Glutamatergic neuron (in vitro differentiated cells): ENCODE measurements around the gene ACSF3. TPM values are rescaled to one million over a fixed set of nuclear protein-coding genes. Genes with fewer than 3 reads are reported as not detected.
A peak's percentile ranks its signal among the peaks of the same experiment; 100 is the strongest.
"Not testable (repeated sequence)": the region's sequence is repeated elsewhere in the genome, so short reads cannot be mapped to it uniquely, and the experiment has no call there.

Source experiments
- DNase-seq: peaks from one replicate; pipeline ENCODE4 v3.0.0; 2022
- H3K27ac Mint-ChIP-seq: one replicate; pipeline ENCODE4 v1.8.0; 2020; ENCODE audit warnings: mild to moderate bottlenecking, mixed read lengths, inconsistent platforms; ENCODE audit not compliant: unreplicated experiment
- H3K27me3 Mint-ChIP-seq: one replicate; pipeline ENCODE4 v1.8.0; 2020; ENCODE audit warnings: mild to moderate bottlenecking, moderate library complexity, mixed read lengths, inconsistent platforms; ENCODE audit not compliant: unreplicated experiment
- H3K36me3 Mint-ChIP-seq: one replicate; pipeline ENCODE4 v1.8.0; 2020; ENCODE audit warnings: mild to moderate bottlenecking, mixed read lengths, inconsistent platforms; ENCODE audit not compliant: unreplicated experiment
- H3K4me1 Mint-ChIP-seq: one replicate; pipeline ENCODE4 v1.8.0; 2020; ENCODE audit warnings: mild to moderate bottlenecking, low read depth, mixed read lengths, inconsistent platforms; ENCODE audit not compliant: unreplicated experiment
- H3K4me3 Mint-ChIP-seq: one replicate; pipeline ENCODE4 v1.8.0; 2020; ENCODE audit warnings: mild to moderate bottlenecking, mixed read lengths, inconsistent platforms; ENCODE audit not compliant: unreplicated experiment
- H3K9me3 Mint-ChIP-seq: one replicate; pipeline ENCODE4 v1.8.0; 2020; ENCODE audit warnings: mild to moderate bottlenecking, moderate library complexity, mixed read lengths, inconsistent platforms; ENCODE audit not compliant: unreplicated experiment
- total RNA-seq: library from RNA; stranded (reverse); fragmentation: NEBNext Ultra II Directional; extraction: Animal tissue kit (Norgen Biotek cat#: 25700); gene quantifications from one replicate; pipeline ENCODE4 v1.2.1, GENCODE V29; 2021; ENCODE audit not compliant: unreplicated experiment
- TF ChIP-seq, protein P1 (sequence below): fragments of 200-600 bp; sonication (generic); IDR thresholded peaks from one replicate; pipeline ENCODE4 v1.5.0; 2021; ENCODE audit not compliant: partially characterized antibody, unreplicated experiment

Gene ACSF3
- total RNA-seq, 1 donor from 2014 or later: 29.3 TPM

DNA sequence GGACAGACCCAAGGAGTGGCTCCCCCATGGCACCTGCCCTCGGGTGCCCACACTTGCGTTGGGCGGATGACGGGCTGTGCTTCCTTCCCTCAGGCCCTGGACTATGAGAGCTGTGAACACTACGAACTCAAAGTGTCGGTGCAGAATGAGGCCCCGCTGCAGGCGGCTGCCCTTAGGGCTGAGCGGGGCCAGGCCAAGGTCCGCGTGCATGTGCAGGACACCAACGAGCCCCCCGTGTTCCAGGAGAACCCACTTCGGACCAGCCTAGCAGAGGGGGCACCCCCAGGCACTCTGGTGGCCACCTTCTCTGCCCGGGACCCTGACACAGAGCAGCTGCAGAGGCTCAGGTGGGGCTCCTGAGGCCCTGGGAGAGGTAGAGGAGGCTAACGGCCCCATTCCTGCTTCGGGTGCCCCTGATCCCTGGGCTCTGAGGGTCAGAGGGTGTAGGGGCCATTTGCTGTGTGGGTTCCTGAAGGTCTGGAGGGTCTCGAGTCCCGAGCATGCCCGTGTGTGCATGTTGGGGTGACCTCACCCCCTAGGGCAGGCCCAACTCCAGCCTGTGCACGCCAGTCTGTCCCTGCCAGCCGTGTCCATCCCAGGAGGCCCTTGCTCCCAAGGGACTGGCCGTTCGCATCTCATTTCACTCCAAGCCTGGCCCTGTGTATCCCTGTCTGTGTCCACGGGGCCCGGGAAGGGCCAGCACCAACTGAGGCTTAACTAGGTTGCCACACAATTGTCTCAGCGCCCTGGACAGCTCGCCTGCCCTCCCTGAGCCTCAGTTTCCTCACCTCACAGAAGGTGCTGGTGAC, 96.7 kb downstream of the ACSF3 start:
- Mint-ChIP-seq H3K4me3 (no peak overlapping the region), H3K36me3 (no peaks in the 10 kb centered on the region), H3K27ac (peak overlapping the region; percentile 85), H3K4me1 (peaks cover 2% of the 10 kb centered on the region), H3K9me3 (peaks cover 27% of the 10 kb centered on the region), H3K27me3 (peaks cover 29% of the 10 kb centered on the region)
- TF ChIP-seq, protein P1, sequence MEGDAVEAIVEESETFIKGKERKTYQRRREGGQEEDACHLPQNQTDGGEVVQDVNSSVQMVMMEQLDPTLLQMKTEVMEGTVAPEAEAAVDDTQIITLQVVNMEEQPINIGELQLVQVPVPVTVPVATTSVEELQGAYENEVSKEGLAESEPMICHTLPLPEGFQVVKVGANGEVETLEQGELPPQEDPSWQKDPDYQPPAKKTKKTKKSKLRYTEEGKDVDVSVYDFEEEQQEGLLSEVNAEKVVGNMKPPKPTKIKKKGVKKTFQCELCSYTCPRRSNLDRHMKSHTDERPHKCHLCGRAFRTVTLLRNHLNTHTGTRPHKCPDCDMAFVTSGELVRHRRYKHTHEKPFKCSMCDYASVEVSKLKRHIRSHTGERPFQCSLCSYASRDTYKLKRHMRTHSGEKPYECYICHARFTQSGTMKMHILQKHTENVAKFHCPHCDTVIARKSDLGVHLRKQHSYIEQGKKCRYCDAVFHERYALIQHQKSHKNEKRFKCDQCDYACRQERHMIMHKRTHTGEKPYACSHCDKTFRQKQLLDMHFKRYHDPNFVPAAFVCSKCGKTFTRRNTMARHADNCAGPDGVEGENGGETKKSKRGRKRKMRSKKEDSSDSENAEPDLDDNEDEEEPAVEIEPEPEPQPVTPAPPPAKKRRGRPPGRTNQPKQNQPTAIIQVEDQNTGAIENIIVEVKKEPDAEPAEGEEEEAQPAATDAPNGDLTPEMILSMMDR: no peak
- peak; percentile 20 for DNase-seq

DNA sequence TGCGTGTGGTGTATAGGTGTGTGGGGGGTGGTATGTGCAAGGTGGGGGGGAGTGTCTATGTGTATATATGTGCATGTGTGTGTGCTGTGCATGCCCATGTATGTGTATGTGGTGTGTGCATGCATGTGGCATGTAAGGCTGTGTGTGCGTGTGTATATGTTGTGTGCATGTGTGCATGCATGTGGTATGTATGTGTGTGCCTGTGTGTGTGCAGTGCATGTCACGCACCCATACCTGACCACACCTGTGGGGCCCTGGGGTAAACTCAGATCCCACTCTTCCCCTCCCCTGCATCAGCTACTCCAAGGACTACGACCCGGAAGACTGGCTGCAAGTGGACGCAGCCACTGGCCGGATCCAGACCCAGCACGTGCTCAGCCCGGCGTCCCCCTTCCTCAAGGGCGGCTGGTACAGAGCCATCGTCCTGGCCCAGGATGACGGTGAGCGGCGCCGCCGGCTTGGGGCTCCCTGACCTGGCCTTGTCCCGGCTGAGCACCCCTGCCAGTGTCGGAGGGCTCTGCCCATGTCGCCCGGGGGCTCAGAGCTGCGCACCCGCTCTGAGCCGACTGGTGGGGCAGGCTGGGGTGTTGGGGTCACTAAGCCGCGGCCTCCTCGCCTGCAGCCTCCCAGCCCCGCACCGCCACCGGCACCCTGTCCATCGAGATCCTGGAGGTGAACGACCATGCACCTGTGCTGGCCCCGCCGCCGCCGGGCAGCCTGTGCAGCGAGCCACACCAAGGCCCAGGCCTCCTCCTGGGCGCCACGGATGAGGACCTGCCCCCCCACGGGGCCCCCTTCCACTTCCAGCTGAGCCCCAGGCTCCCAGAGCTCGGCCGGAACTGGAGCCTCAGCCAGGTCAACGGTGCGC, 97.6 kb downstream of the ACSF3 start:
- H3K4me3 Mint-ChIP-seq: no peak overlapping the region

DNA sequence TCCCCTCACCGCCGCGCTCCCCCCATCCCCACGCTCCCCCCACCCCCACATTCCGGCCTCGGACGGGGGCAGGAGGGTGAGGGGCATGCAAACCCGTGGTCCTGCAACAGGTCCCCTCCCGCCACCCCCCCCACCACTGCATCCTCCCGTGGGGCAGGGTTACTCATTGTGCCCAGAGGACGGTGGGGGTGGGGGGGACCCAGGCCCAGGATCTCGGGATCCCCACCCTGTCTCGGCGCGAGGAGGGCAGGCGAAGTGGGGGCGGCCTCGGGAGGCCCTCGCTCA, 98.2 kb downstream of the ACSF3 start:
- H3K4me3 Mint-ChIP-seq: no peak overlapping the region
- no peak for DNase-seq
- peaks cover 31% of the 10 kb centered on the region for H3K27me3 Mint-ChIP-seq
- no peaks in the 10 kb centered on the region for H3K36me3 Mint-ChIP-seq
- no peak overlapping the region for H3K27ac Mint-ChIP-seq
- TF ChIP-seq, protein P1: no peak
- peaks cover 27% of the 10 kb centered on the region for H3K9me3 Mint-ChIP-seq
- peaks cover 2% of the 10 kb centered on the region for H3K4me1 Mint-ChIP-seq

More for the DNA sequence above, 97.6 kb downstream of the ACSF3 start:
- Mint-ChIP-seq H3K27me3 (peaks cover 29% of the 10 kb centered on the region), H3K9me3 (peaks cover 27% of the 10 kb centered on the region), H3K27ac (no peak overlapping the region), H3K36me3 (no peaks in the 10 kb centered on the region), H3K4me1 (peaks cover 2% of the 10 kb centered on the region)
- peak; percentile 27 for DNase-seq
- TF ChIP-seq, protein P1: no peak

DNA sequence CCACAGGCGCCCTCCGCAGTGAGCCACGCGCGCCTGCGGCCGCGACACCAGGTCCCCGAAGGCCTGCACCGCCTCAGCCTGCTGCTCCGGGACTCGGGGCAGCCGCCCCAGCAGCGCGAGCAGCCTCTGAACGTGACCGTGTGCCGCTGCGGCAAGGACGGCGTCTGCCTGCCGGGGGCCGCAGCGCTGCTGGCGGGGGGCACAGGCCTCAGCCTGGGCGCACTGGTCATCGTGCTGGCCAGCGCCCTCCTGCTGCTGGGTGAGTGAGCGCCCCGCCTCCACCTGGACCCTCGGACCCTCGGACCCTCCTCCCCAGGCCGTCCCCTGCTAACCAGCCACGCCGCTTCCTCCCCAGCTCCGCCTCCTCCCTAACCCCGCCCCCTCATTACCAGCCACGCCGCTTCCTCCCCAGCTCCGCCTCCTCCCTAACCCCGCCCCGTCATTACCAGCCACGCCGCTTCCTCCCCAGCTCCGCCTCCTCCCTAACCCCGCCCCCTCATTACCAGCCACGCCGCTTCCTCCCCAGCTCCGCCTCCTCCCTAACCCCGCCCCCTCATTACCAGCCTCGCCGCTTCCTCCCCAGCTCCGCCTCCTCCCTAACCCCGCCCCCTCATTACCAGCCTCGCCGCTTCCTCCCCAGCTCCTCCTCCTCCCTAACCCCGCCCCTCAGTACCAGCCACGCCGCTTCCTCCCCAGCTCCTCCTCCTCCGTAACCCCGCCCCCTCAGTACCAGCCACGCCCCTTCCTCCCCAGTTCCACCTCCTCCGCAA, 98.7 kb downstream of the ACSF3 start:
- H3K4me3 Mint-ChIP-seq, H3K36me3 Mint-ChIP-seq, H3K27ac Mint-ChIP-seq, H3K4me1 Mint-ChIP-seq: not testable (repeated sequence)
- DNase-seq: peak; percentile 62
- H3K27me3 Mint-ChIP-seq: peaks cover 29% of the 10 kb centered on the region
- peaks cover 27% of the 10 kb centered on the region for H3K9me3 Mint-ChIP-seq

DNA sequence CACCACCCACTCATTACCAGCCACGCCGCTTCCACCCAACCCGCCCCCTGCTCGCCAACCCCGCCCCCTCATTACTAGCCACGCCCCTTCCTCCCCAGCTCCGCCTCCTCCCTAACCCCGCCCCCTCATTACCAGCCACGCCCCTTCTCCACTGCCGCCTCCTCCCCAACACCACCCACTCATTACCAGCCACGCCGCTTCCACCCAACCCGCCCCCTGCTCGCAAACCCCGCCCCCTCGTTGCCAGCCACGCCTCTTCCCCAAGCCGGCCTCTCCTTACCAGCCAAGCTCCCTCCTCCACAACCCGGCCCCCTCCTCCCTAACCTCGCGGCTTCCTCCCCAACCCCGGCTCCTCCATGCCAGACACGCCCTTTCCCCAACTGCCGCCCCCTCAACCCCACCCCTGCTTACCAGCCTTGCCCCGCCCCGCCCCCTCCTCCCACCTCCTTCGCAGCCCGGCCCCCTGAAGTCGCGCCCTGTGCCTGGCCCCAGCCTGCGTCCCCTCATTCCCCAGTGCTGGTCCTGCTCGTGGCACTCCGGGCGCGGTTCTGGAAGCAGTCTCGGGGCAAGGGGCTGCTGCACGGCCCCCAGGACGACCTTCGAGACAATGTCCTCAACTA, 99.4 kb downstream of the ACSF3 start:
- peak; percentile 39 for DNase-seq
- no peak overlapping the region for H3K4me3 Mint-ChIP-seq
- no peaks in the 10 kb centered on the region for H3K36me3 Mint-ChIP-seq
- H3K4me1 Mint-ChIP-seq: peaks cover 2% of the 10 kb centered on the region
- peaks cover 23% of the 10 kb centered on the region for H3K27me3 Mint-ChIP-seq
- TF ChIP-seq, protein P1: no peak
- peaks cover 23% of the 10 kb centered on the region for H3K9me3 Mint-ChIP-seq
- H3K27ac Mint-ChIP-seq: no peak overlapping the region
